AG09319 (cell line): Measurements from ENCODE around the gene NR2C1.
"Not testable (repeated sequence)": the region's sequence is repeated elsewhere in the genome, so short reads cannot be mapped to it uniquely, and the experiment has no call there.

Source experiments
- DNase-seq: peaks from one replicate; pipeline ENCODE4 v3.0.0-alpha.2; 2010; ENCODE audit warnings: low read depth; ENCODE audit errors: extremely low read depth
- TF ChIP-seq, protein P1 (sequence below): IDR thresholded peaks from 2 replicates; pipeline ENCODE4 v1.5.1; 2011; ENCODE audit warnings: low read depth, mild to moderate bottlenecking, inconsistent platforms, low read length, moderate library complexity

Gene NR2C1

DNA sequence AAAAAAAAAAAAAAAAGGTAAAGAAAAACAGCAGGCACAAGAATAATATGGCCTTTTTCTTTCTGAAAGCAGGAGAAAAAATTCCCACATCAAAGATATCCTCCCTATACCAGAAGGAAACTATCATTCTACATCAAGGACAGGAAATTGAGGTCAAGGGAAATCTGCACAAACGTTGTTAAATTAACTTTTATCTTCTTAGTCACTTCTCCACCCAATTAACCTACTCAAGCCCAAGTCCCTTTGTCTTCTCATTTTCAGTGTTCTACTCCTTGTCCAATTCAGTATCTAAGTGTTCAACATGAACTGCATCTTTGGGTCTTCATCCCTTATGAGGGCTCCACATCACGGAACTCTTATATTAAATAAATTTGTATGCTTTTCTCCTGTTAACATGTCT lies 85.6 kb downstream of the NR2C1 start:
- TF ChIP-seq, protein P1, sequence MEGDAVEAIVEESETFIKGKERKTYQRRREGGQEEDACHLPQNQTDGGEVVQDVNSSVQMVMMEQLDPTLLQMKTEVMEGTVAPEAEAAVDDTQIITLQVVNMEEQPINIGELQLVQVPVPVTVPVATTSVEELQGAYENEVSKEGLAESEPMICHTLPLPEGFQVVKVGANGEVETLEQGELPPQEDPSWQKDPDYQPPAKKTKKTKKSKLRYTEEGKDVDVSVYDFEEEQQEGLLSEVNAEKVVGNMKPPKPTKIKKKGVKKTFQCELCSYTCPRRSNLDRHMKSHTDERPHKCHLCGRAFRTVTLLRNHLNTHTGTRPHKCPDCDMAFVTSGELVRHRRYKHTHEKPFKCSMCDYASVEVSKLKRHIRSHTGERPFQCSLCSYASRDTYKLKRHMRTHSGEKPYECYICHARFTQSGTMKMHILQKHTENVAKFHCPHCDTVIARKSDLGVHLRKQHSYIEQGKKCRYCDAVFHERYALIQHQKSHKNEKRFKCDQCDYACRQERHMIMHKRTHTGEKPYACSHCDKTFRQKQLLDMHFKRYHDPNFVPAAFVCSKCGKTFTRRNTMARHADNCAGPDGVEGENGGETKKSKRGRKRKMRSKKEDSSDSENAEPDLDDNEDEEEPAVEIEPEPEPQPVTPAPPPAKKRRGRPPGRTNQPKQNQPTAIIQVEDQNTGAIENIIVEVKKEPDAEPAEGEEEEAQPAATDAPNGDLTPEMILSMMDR: no peak

DNA sequence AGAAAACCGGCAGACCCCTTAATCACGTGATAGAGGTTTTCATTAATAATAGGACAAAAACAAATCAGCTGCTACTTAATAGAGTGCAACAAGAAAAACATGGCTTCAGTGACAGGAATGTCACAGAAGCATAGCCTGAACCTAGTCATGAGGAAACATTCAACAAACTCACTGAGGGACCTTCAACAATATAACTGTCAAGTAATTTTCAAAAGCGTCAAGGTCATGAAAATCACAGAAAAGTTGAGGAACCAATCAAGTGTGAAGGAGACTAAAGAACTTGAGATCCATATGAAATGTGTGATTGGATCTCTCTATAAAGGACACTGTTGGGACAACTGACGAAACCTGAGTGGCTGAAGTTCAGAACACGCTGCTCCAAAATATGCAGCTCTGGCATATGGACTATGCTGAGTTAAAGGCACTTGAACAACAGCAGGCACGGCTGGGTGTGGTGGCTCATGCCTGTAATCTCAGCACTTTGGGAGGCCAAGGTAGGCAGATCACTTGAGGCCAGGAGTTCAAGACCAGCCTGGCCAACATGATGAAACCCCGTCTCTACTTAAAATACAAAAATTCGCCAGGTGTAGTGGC lies 86.2 kb downstream of the NR2C1 start:
- TF ChIP-seq, protein P1: no peak
- DNase-seq: no peak

More for the DNA sequence above, 85.6 kb downstream of the NR2C1 start:
- no peak for DNase-seq

DNA sequence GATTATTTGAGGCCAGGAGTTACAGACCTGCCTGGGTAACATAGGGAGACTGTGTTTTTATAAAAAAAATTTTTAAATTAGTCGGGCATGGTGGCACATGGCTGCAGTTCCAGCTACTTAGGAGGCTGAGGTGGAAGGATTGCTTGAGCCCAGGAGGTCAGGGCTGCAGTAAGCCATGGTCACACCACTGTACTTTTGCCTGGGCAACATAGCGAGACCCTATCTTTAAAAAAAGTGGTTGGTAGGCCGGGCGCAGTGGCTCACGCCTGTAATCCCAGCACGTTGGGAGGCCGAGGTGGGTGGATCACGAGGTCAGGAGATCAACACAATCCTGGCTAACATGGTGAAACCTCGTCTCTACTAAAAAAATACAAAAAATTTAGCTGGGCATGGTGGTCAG lies 88.3 kb downstream of the NR2C1 start:
- not testable (repeated sequence) for DNase-seq

DNA sequence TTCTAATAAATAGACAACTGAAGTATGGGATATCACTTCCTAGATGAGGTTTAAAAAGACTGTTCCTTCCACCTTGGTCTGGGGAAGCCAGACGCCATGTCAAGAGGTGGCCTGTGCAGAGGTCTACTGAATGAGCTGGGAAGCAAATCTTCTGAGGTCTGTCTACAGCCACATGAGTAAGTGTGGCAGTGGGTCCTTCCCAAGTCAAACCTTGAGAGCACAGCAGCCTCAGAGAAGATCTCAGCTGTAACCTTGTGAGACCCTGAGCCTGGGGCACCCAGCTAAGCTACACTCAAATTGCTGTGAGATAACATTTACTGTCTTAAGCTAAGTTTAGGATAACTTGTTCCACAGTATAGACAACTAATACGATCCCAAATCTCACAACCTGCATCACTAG lies 90.1 kb downstream of the NR2C1 start:
- TF ChIP-seq, protein P1: no peak
- no peak for DNase-seq

DNA sequence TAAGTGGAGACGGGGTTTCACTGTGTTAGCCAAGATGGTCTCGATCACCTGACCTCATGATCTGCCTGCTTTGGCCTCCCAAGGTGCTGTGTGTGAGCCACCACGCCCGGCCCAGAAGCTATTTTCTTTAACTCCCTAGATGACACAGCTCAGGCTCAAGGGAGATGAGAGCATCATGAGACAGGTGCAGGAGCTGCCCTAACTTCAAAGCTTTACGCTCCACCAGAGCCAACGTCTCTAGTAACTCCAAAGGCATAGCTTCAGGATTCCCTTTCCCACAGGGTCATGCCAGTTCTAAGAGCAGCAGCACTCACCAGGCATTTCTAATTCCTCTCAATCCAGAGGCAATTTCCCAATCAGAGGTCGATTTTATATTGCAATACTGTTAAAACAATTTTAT lies 91.0 kb downstream of the NR2C1 start:
- no peak for DNase-seq
- TF ChIP-seq, protein P1: no peak

DNA sequence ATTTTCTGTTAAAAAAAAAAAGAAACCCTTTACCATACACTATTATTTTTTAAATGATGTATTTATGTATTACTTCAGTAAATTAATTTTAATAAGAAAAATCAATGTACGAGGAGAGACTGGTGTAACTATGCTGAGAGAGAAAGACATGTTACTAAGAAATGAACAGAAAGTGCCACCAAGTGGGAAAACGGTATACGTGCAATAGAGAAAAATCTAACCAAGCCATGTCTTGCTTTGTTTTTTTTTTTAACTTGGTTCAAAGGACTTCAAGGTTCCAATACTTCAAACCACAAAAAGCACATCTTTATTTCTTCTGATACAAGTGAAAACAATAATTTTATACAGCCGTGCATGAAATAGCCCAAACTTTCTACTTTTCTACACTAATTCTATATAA lies 92.8 kb downstream of the NR2C1 start:
- DNase-seq: no peak
- TF ChIP-seq, protein P1: no peak; the same call in 1 of the 2 replicates

DNA sequence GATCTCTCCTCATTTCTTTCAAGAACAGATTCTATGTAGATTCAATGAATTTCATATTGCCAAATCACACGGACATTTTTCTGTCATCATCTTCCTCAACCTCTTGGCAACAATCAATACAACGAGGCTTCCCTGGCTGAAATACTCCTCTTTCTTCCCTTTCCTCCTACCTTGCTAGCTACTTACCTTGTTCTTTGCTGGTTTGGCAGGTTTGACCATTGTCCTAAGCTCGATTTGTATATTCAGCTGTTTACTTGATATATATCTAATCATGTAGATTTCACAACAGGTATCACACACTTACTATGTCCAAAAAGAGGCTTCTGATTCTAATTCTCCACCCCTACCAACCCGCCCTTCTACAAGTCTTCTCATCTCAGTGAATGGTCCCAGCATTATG lies 93.5 kb downstream of the NR2C1 start:
- TF ChIP-seq, protein P1: no peak
- no peak for DNase-seq

DNA sequence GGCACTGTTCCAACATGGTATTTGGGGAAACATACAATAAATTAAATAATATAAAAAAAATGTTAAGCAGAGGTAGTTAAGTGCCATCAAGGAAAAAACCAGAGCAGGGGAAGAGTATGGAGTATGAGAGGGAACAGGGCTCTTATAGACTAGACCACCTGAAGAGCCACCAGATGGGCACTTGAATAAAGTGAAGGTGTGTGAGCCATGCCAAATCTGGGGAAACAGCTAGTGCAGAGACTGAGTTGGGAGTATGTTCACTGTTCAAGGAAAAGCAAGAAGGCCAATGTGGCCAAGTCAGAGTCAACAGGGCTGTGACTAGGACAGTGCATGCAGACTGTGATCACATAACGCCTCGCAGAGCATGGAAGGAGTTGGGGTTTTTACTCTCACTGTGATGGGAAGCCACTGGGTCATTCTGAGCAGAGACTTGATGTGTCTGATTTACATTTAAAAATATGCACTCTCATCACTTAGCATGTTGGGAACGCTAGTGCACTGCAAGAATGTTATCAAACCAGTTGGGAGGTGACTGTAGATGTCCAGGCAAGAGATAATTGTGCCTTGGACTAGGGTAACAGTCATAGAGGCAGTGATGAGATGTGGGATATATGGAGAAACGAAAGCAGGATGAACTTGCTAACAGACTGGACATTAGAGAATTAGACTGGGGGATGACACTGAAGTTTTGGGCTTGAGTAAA lies 95.5 kb downstream of the NR2C1 start:
- TF ChIP-seq, protein P1: no peak

More for the DNA sequence above, 95.5 kb downstream of the NR2C1 start:
- DNase-seq: no peak
